GM23248 (cell line): ENCODE measurements around the gene GLI2. TPM values are rescaled to one million over a fixed set of nuclear protein-coding genes. Genes with fewer than 3 reads are reported as not detected.

Source experiments
- DNase-seq: peaks from one replicate; pipeline ENCODE4 v3.0.0-alpha.2; 2015
- H2AFZ ChIP-seq: fragments of 200-600 bp; sonication (generic); 2 replicates; pipeline ENCODE4 v1.6.1; 2016; ENCODE audit warnings: antibody characterized with exemption
- H3F3A ChIP-seq: fragments of 200-600 bp; sonication (generic); 2 replicates; pipeline ENCODE4 v1.6.1; 2016; ENCODE audit warnings: mild to moderate bottlenecking, antibody characterized with exemption, mixed run types; ENCODE audit not compliant: insufficient read depth
- H3K27ac ChIP-seq: fragments of 200-600 bp; sonication (generic); 2 replicates; pipeline ENCODE4 v1.5.1; 2016; ENCODE audit warnings: mild to moderate bottlenecking
- H3K27me3 ChIP-seq: fragments of 200-600 bp; sonication (generic); replicated peaks from 2 replicates; pipeline ENCODE4 v1.6.1; 2016; ENCODE audit warnings: mild to moderate bottlenecking; ENCODE audit not compliant: insufficient read depth
- H3K36me3 ChIP-seq: fragments of 200-600 bp; sonication (generic); 2 replicates; pipeline ENCODE4 v1.6.1; 2016; ENCODE audit warnings: low read depth, mild to moderate bottlenecking
- H3K4me1 ChIP-seq: fragments of 200-600 bp; sonication (generic); 2 replicates; pipeline ENCODE4 v1.6.1; 2016; ENCODE audit warnings: mild to moderate bottlenecking; ENCODE audit not compliant: insufficient read depth
- H3K4me2 ChIP-seq: fragments of 200-600 bp; sonication (generic); one replicate; pipeline ENCODE4 v1.6.1; 2016; ENCODE audit warnings: mild to moderate bottlenecking; ENCODE audit not compliant: unreplicated experiment
- H3K4me3 ChIP-seq: fragments of 200-600 bp; sonication (generic); 2 replicates; pipeline ENCODE4 v1.5.1; 2016; ENCODE audit warnings: mild to moderate bottlenecking
- H3K79me2 ChIP-seq: fragments of 200-600 bp; sonication (generic); 2 replicates; pipeline ENCODE4 v1.6.1; 2016; ENCODE audit warnings: mild to moderate bottlenecking; ENCODE audit not compliant: insufficient read depth
- H3K9ac ChIP-seq: fragments of 200-600 bp; sonication (generic); 2 replicates; pipeline ENCODE4 v1.6.1; 2016; ENCODE audit warnings: mild to moderate bottlenecking
- H3K9me2 ChIP-seq: fragments of 200-600 bp; sonication (generic); 2 replicates; pipeline ENCODE4 v1.6.1; 2016; ENCODE audit warnings: mixed run types, mild to moderate bottlenecking, moderate library complexity; ENCODE audit not compliant: insufficient read depth
- H3K9me3 ChIP-seq: fragments of 200-600 bp; sonication (generic); one replicate; pipeline ENCODE4 v1.6.1; 2017; ENCODE audit warnings: low read depth
- H4K20me1 ChIP-seq: fragments of 200-600 bp; sonication (generic); 2 replicates; pipeline ENCODE4 v1.6.0; 2016; ENCODE audit not compliant: insufficient read depth
- EZH2 ChIP-seq: fragments of 200-600 bp; sonication (generic); IDR thresholded peaks from 2 replicates; pipeline ENCODE4 v1.6.1; 2018; ENCODE audit warnings: antibody characterized with exemption, mild to moderate bottlenecking; ENCODE audit not compliant: insufficient read depth, poor library complexity, severe bottlenecking
- EZH2phosphoT487 ChIP-seq: fragments of 200-600 bp; sonication (generic); IDR thresholded peaks from 2 replicates; pipeline ENCODE4 v1.6.1; 2018; ENCODE audit warnings: antibody characterized with exemption, moderate library complexity, mild to moderate bottlenecking, low read depth; ENCODE audit not compliant: insufficient read depth
- WGBS, 2 experiments: methylation state at CpG; one replicate each; pipeline ENCODE4 v1.1.6; 2015 to 2017; ENCODE audit warnings: low lambda C conversion rate in 2 of 2, low coverage in 1 of 2; ENCODE audit errors: missing lambda C conversion rate in 2 of 2; 5-methylcytosine and 5-hydroxymethylcytosine counted together
- in situ Hi-C: fragments of 300-500 bp; cut with MboI; formaldehyde crosslinking; loops from 2 replicates; pipeline ENCODE4 v1.15.0; 2020
- polyA plus RNA-seq: library from polyadenylated mRNA; unstranded; fragments of >200 nt; fragmentation: Nextera tagmentation; extraction: Ambion mirVana; gene quantifications from 2 replicates; pipeline ENCODE4 v1.2.1, GENCODE V29; 2016
- total RNA-seq: library from RNA; depleted of rRNA; stranded (reverse); fragments of >200 nt; shearing (Covaris generic); gene quantifications from 2 replicates; pipeline ENCODE4 v1.2.3, GENCODE V29; 2014

The GLI2 gene
- total and polyA plus RNA-seq, 2 experiments from 2014 or later, result 8.3 to 9.0 TPM

- Histone ChIP-seq H3K9me2 (no peaks in the 10 kb centered on the region), H3K27ac (no peak overlapping the region), H3K9me3 (no peaks in the 10 kb centered on the region), H3K4me3 (no peak overlapping the region), H3K4me1 (peaks cover 8% of the 10 kb centered on the region), H4K20me1 (no peaks in the 10 kb centered on the region), H3K36me3 (no peaks in the 10 kb centered on the region), H3F3A (no peaks in the 10 kb centered on the region), H3K79me2 (no peaks in the 10 kb centered on the region), H2AFZ (no peak overlapping the region), H3K27me3 (no peaks in the 10 kb centered on the region), H3K9ac (no peak overlapping the region), H3K4me2 (no peak overlapping the region)
- no peak for TF ChIP-seq EZH2
- no peak for TF ChIP-seq EZH2phosphoT487
- WGBS, 2 experiments, result 86 to 93% methylated on average over 4 of the region's 4 CpGs
- DNase-seq, result no peak
- in situ Hi-C loops, result loop anchor here (5.0 to 25.0 kb wide), 2 partner anchors 383 to 668 kb away; no protein-coding TSS in a partner anchor
These were observed 41.6 kb upstream of the GLI2 start for GRCh38 chr2:120694034-120694433.

GRCh38 chr2:120697471-120697870 lies 38.2 kb upstream of the GLI2 start:
- Histone ChIP-seq H3K4me2 (no peak overlapping the region), H3K27ac (no peak overlapping the region), H3K4me3 (no peak overlapping the region), H3K4me1 (peaks cover 8% of the 10 kb centered on the region), H3K9me3 (no peaks in the 10 kb centered on the region), H3F3A (no peaks in the 10 kb centered on the region), H3K79me2 (no peaks in the 10 kb centered on the region), H4K20me1 (no peaks in the 10 kb centered on the region), H2AFZ (no peak overlapping the region), H3K9ac (no peak overlapping the region), H3K27me3 (no peaks in the 10 kb centered on the region), H3K36me3 (no peaks in the 10 kb centered on the region), H3K9me2 (no peaks in the 10 kb centered on the region)
- WGBS, 2 experiments, result 98 to 100% methylated on average over 2 of the region's 2 CpGs
- in situ Hi-C loops, result loop anchor here (25.0 kb wide), 1 partner anchor 665 kb away; no protein-coding TSS in a partner anchor
- no peak for DNase-seq
- TF ChIP-seq EZH2phosphoT487 (no peak), EZH2 (no peak)

GRCh38 chr2:120699292-120699691 lies 36.4 kb upstream of the GLI2 start:
- no peaks in the 10 kb centered on the region for H3K27me3 ChIP-seq
- no peaks in the 10 kb centered on the region for H3K9me2 ChIP-seq
- in situ Hi-C loops, result loop anchor here (25.0 kb wide), 1 partner anchor 663 kb away; no protein-coding TSS in a partner anchor
- H3K9ac ChIP-seq, result no peak overlapping the region
- no peaks in the 10 kb centered on the region for H3K79me2 ChIP-seq
- H3K9me3 ChIP-seq, result no peaks in the 10 kb centered on the region
- H2AFZ ChIP-seq, result no peak overlapping the region
- no peak overlapping the region for H3K4me2 ChIP-seq
- DNase-seq, result no peak
- H3F3A ChIP-seq, result no peaks in the 10 kb centered on the region
- no peaks in the 10 kb centered on the region for H4K20me1 ChIP-seq
- WGBS, 2 experiments, result 78 to 86% methylated on average over 3 of the region's 3 CpGs
- H3K27ac ChIP-seq, result no peak overlapping the region
- no peaks in the 10 kb centered on the region; the same call in 1 of the 2 replicates for H3K4me1 ChIP-seq
- no peak for TF ChIP-seq EZH2
- TF ChIP-seq EZH2phosphoT487, result no peak
- no peaks in the 10 kb centered on the region for H3K36me3 ChIP-seq
- no peak overlapping the region for H3K4me3 ChIP-seq

GRCh38 chr2:120700659-120701058 lies 35.0 kb upstream of the GLI2 start:
- in situ Hi-C loops, result no loop called here
- TF ChIP-seq EZH2 (no peak), EZH2phosphoT487 (no peak)
- WGBS, 2 experiments, result 96 to 98% methylated on average over 4 of the region's 4 CpGs

GRCh38 chr2:120701096-120701495 lies 34.6 kb upstream of the GLI2 start:
- Histone ChIP-seq H3K4me1 (no peaks in the 10 kb centered on the region; the same call in 1 of the 2 replicates), H3K79me2 (no peaks in the 10 kb centered on the region), H4K20me1 (no peaks in the 10 kb centered on the region), H3K27ac (no peak overlapping the region), H2AFZ (no peak overlapping the region), H3K4me3 (no peak overlapping the region), H3F3A (no peaks in the 10 kb centered on the region), H3K27me3 (no peaks in the 10 kb centered on the region), H3K4me2 (no peak overlapping the region), H3K9me3 (no peaks in the 10 kb centered on the region), H3K36me3 (no peaks in the 10 kb centered on the region), H3K9me2 (no peaks in the 10 kb centered on the region), H3K9ac (no peak overlapping the region)
- in situ Hi-C loops, result no loop called here
- TF ChIP-seq EZH2phosphoT487, result no peak
- no peak for TF ChIP-seq EZH2
- 80 to 92% methylated on average over 7 of the region's 7 CpGs for WGBS, 2 experiments
- DNase-seq, result no peak

More at GRCh38 chr2:120700659-120701058, 35.0 kb upstream of the GLI2 start:
- no peaks in the 10 kb centered on the region for H3K79me2 ChIP-seq
- no peak for DNase-seq
- H3K36me3 ChIP-seq, result no peaks in the 10 kb centered on the region
- no peaks in the 10 kb centered on the region for H4K20me1 ChIP-seq
- no peak overlapping the region for H2AFZ ChIP-seq
- H3K27me3 ChIP-seq, result no peaks in the 10 kb centered on the region
- no peak overlapping the region for H3K4me2 ChIP-seq
- no peaks in the 10 kb centered on the region; the same call in 1 of the 2 replicates for H3K4me1 ChIP-seq
- H3K9me2 ChIP-seq, result no peaks in the 10 kb centered on the region
- H3K9ac ChIP-seq, result no peak overlapping the region
- H3F3A ChIP-seq, result no peaks in the 10 kb centered on the region
- no peak overlapping the region for H3K27ac ChIP-seq
- H3K9me3 ChIP-seq, result no peaks in the 10 kb centered on the region
- no peak overlapping the region for H3K4me3 ChIP-seq
